Activated B cell treated with CpG ODN at 0.5 μM for 24 hours (primary cell): ENCODE results near the gene ZNHIT2. TPM values are rescaled to one million over a fixed set of nuclear protein-coding genes. Genes with fewer than 3 reads are reported as not detected.

Experiments used
- ATAC-seq: fragments of 200-7000 bp; cut with Tn5 transposase; one replicate; pipeline ENCODE4 v1.10.0; 2021; ENCODE audit warnings: low read depth, mild to moderate bottlenecking, moderate library complexity
- CTCF ChIA-PET: fragments of 350-600 bp; sonication (Branson Sonifier 250); formaldehyde crosslinking; loops from one replicate; lab custom pipeline; 2021; ENCODE audit warnings: antibody characterized with exemption; lab: Charles Lee
- POLR2A ChIA-PET: fragments of 350-600 bp; sonication (Branson Sonifier 250); formaldehyde crosslinking; loops from one replicate; lab custom pipeline; 2021; ENCODE audit warnings: antibody characterized with exemption; lab: Charles Lee
- DNase-seq: peaks from one replicate; pipeline ENCODE4 v3.0.0; 2022
- H3K27ac Mint-ChIP-seq: one replicate; pipeline ENCODE4 v1.8.0; 2020; ENCODE audit warnings: mixed read lengths
- H3K27me3 Mint-ChIP-seq: one replicate; pipeline ENCODE4 v1.8.0; 2021; ENCODE audit warnings: mixed read lengths
- H3K36me3 Mint-ChIP-seq: one replicate; pipeline ENCODE4 v1.8.0; 2021; ENCODE audit warnings: low read depth, mixed read lengths
- H3K4me1 Mint-ChIP-seq: one replicate; pipeline ENCODE4 v1.8.0; 2021; ENCODE audit warnings: mixed read lengths
- H3K4me3 Mint-ChIP-seq: one replicate; pipeline ENCODE4 v1.8.0; 2020; ENCODE audit warnings: mild to moderate bottlenecking, mixed read lengths
- H3K9me3 Mint-ChIP-seq: one replicate; pipeline ENCODE4 v1.8.0; 2020; ENCODE audit warnings: mixed read lengths
- CTCF ChIP-seq: fragments of 200-600 bp; IDR thresholded peaks from one replicate; pipeline ENCODE4 v1.8.0; 2022; ENCODE audit warnings: antibody characterized with exemption, mild to moderate bottlenecking
- intact Hi-C: fragments of 100-400 bp; cut with micrococcal nuclease; formaldehyde crosslinking; loops from one replicate; pipeline ENCODE4 v1.15.1; 2024
- total RNA-seq: library from RNA; stranded (reverse); gene quantifications from 2 replicates; pipeline ENCODE4 v1.2.3, GENCODE V29; 2022

ZNHIT2 gene
- total RNA-seq, 1 donor from 2014 or later = 13.4 TPM

GRCh38 chr11:65147352-65148075 lies 30.0 kb upstream of the ZNHIT2 start:
- Mint-ChIP-seq H3K36me3 (no peaks in the 10 kb centered on the region), H3K4me1 (peaks cover 39% of the 10 kb centered on the region), H3K27me3 (no peaks in the 10 kb centered on the region), H3K27ac (no peak overlapping the region), H3K9me3 (no peaks in the 10 kb centered on the region), H3K4me3 (no peak overlapping the region)
- no peak for DNase-seq
- POLR2A ChIA-PET = interaction anchor here (0.6 to 1.9 kb wide), 4 partner anchors 13 to 187 kb away, joined by 3 to 10 read pairs (median 4); partner anchors contain the start of genes FAU, MRPL49 and SYVN1
- no peak for TF ChIP-seq CTCF
- ATAC-seq = no peak
- CTCF ChIA-PET = interaction anchor here (1.4 kb wide), 1 partner anchor 33 kb away, joined by 3 read pairs; no protein-coding TSS in a partner anchor
- intact Hi-C loops = no loop called here

- H3K36me3 Mint-ChIP-seq = no peaks in the 10 kb centered on the region
- no peak for TF ChIP-seq CTCF
- H3K4me1 Mint-ChIP-seq = peaks cover 40% of the 10 kb centered on the region
- intact Hi-C loops = no loop called here
- H3K27ac Mint-ChIP-seq = no peak overlapping the region
- ATAC-seq = no peak
- ChIA-PET POLR2A (no interaction called here), CTCF (no interaction called here)
- H3K4me3 Mint-ChIP-seq = no peak overlapping the region
- no peak for DNase-seq
- no peaks in the 10 kb centered on the region for H3K9me3 Mint-ChIP-seq
- H3K27me3 Mint-ChIP-seq = no peaks in the 10 kb centered on the region
Observed at GRCh38 chr11:65141896-65142494, 24.5 kb upstream of the ZNHIT2 start.

GRCh38 chr11:65136515-65137096 lies 19.1 kb upstream of the ZNHIT2 start:
- ChIA-PET POLR2A (interaction anchor here (2.3 to 13.5 kb wide), 4 partner anchors 15 to 125 kb away, joined by 8 to 546 read pairs (median 89); partner anchors contain the start of genes CAPN1, FAU, MRPL49 and POLA2), CTCF (no interaction called here)
- Mint-ChIP-seq H3K36me3 (peaks cover 35% of the 10 kb centered on the region), H3K4me3 (no peak overlapping the region), H3K27me3 (no peaks in the 10 kb centered on the region), H3K9me3 (no peaks in the 10 kb centered on the region), H3K4me1 (peaks cover 49% of the 10 kb centered on the region), H3K27ac (peak overlapping the region; percentile 99)
- no peak for TF ChIP-seq CTCF
- intact Hi-C loops = no loop called here
- ATAC-seq (no peak), DNase-seq (no peak)

GRCh38 chr11:65135633-65136145 lies 18.2 kb upstream of the ZNHIT2 start:
- ChIA-PET POLR2A (interaction anchor here (0.5 to 13.5 kb wide), 42 partner anchors 8 to 1344 kb away, joined by 3 to 546 read pairs (median 4); partner anchors contain the start of genes ARL2, CAPN1, CCDC85B and DPF2), CTCF (interaction anchor here (0.7 to 8.6 kb wide), 7 partner anchors 11 to 686 kb away, joined by 3 to 54 read pairs (median 3); partner anchors contain the start of genes ARL2, CAPN1, FAU and MRPL49)
- Mint-ChIP-seq H3K27me3 (no peaks in the 10 kb centered on the region), H3K27ac (peak overlapping the region; percentile 99), H3K4me3 (peak overlapping the region; percentile 99), H3K4me1 (peaks cover 53% of the 10 kb centered on the region), H3K36me3 (peaks cover 44% of the 10 kb centered on the region), H3K9me3 (no peaks in the 10 kb centered on the region)
- intact Hi-C loops = no loop called here
- ATAC-seq (no peak), DNase-seq (no peak)
- no peak for TF ChIP-seq CTCF
